AG04449 (cell line): ENCODE results near the gene EXOC6B.

Experiments used
- CTCF ChIA-PET: fragments of 350-600 bp; formaldehyde crosslinking; extraction: SDS; loops from one replicate; lab custom pipeline; 2021; ENCODE audit warnings: antibody characterized with exemption; lab: Yijun Ruan, JAX
- POLR2A ChIA-PET: fragments of 400-600, 350-600 bp; formaldehyde crosslinking; extraction: SDS; loops from one replicate; lab custom pipeline; 2020; ENCODE audit warnings: antibody characterized with exemption, inconsistent platforms; lab: Yijun Ruan, JAX
- DNase-seq: peaks from one replicate; pipeline ENCODE4 v3.0.0-alpha.2; 2010; ENCODE audit warnings: low read depth, low spot score
- H3K4me3 ChIP-seq: 2 replicates; pipeline ENCODE4 v1.5.1; 2011; ENCODE audit warnings: low read depth, mild to moderate bottlenecking, control low read depth, low read length
- CTCF ChIP-seq: IDR thresholded peaks from one replicate; pipeline ENCODE4 v1.5.1; 2011; ENCODE audit warnings: mild to moderate bottlenecking, moderate library complexity, low read length, control low read depth, inconsistent platforms; ENCODE audit not compliant: insufficient read depth; ENCODE audit errors: missing control alignments

EXOC6B gene

GRCh38 chr2:72415781-72416475, 409.9 kb downstream of the EXOC6B start:
- CTCF ChIA-PET = no interaction called here
- POLR2A ChIA-PET = no interaction called here
- no peak for TF ChIP-seq CTCF

GRCh38 chr2:72415241-72415661, 410.6 kb downstream of the EXOC6B start:
- ChIA-PET CTCF (interaction anchor here (1.3 kb wide), 1 partner anchor 24 kb away, joined by 3 read pairs; no protein-coding TSS in a partner anchor), POLR2A (no interaction called here)
- no peak for TF ChIP-seq CTCF
- no peak for DNase-seq
- H3K4me3 ChIP-seq = no peak overlapping the region

More at GRCh38 chr2:72415781-72416475, 409.9 kb downstream of the EXOC6B start:
- DNase-seq = no peak
- no peak overlapping the region for H3K4me3 ChIP-seq

- ChIA-PET CTCF (interaction anchor here (1.3 kb wide), 1 partner anchor 23 kb away, joined by 3 read pairs; no protein-coding TSS in a partner anchor), POLR2A (no interaction called here)
- DNase-seq = no peak
- TF ChIP-seq CTCF = no peak
- no peak overlapping the region for H3K4me3 ChIP-seq
Measured at GRCh38 chr2:72414137-72414760, 411.6 kb downstream of the EXOC6B start.

GRCh38 chr2:72413716-72414115, 412.1 kb downstream of the EXOC6B start:
- ChIA-PET POLR2A (interaction anchor here (0.6 kb wide), 1 partner anchor 158 kb away, joined by 3 read pairs; no protein-coding TSS in a partner anchor), CTCF (interaction anchor here (1.3 kb wide), 1 partner anchor 23 kb away, joined by 3 read pairs; no protein-coding TSS in a partner anchor)
- no peak for DNase-seq
- H3K4me3 ChIP-seq = no peak overlapping the region
- TF ChIP-seq CTCF = no peak

GRCh38 chr2:72412214-72412613, 413.6 kb downstream of the EXOC6B start:
- ChIA-PET POLR2A (no interaction called here), CTCF (interaction anchor here (0.6 kb wide), 1 partner anchor 30 kb away, joined by 3 read pairs; no protein-coding TSS in a partner anchor)
- no peak for DNase-seq
- no peak for TF ChIP-seq CTCF
- no peak overlapping the region for H3K4me3 ChIP-seq

- DNase-seq = no peak
- ChIA-PET CTCF (no interaction called here), POLR2A (no interaction called here)
- TF ChIP-seq CTCF = no peak
- no peak overlapping the region for H3K4me3 ChIP-seq
Measured at GRCh38 chr2:72399879-72400278, 426.0 kb downstream of the EXOC6B start.
